Activated CD4-positive, alpha-beta T cell treated with anti-CD3 and anti-CD28 coated beads for 4 hours (primary cell): ENCODE data around the gene SKA3.
"Not testable (repeated sequence)": the region's sequence is repeated elsewhere in the genome, so short reads cannot be mapped to it uniquely, and the experiment has no call there.

ENCODE experiments used
- DNase-seq, 2 donors: peaks; one replicate each; pipeline ENCODE4 v3.0.0-alpha.2; 2020

The SKA3 gene

DNA sequence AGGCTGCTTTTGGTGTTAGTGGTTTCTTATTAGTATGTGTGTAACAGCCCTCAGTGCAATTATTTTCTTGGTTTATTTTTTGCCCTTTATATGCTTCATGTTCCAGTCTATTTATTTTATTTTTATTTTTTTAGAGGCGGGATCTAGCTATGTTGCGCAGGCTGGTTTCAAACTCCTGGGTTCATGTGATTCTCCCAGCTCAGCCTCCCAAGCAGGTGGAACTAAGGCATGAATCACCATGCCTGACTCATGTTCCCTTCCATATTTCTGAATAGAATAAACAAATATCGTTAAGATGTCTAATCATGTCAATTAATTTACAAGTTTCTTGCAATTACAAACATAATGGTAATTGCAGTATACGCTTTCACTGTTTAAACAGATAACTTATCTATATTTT is 11.7 kb downstream of the SKA3 start:
- DNase-seq: no peak

DNA sequence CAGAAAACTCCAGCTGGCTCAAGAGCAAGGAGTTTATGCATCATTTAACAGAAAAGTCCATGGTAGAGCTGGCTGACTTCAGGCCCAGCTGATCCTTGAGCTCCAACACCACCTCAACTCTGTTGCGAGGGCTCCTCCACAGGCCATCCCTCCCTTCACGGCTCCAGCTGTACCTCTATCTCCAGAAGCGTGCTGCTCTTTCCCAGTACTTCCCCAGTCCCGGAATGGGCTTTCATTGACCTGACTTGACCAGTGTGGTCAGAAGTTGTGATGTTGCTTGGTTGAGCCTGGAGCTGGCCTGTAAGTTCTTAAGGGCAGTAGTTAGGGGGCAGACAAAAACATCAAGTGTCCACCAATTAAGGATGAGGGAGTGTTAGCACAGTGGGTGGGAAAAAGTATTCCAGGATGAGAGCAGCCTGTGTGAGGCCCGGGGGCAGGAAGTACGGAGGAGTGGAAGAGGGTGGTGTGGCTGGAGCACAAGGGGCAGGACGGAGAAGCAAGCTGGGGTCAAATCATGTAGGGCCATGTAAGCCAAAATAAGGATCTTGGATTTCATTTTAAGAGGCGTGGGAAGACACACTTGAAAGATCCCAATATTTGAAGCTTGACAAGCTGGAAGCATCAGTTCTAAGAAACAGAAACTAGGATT is 24.0 kb downstream of the SKA3 start:
- DNase-seq: no peak

DNA sequence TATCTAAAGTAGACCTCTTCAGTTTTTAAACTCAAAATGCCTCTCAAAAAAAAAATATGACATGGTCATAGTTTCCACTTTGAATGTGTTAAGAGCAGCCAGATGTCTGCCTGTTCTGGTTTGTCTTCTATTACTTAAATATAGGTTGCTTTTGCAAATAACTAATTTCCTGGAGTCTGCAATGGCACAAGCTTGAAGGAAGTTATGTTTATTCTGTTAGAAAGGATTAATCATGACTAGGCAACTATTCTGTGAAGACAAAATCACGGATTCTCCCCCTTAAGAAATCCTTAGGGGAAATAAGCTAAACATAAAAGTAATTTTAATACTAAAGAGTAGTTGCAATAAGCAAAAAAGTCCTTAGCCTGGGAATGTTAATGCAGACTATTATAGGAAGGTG is 26.3 kb downstream of the SKA3 start:
- no peak for DNase-seq

GRCh38 chr13:21149568-21149967 is 26.8 kb downstream of the SKA3 start:
- no peak for DNase-seq

DNA sequence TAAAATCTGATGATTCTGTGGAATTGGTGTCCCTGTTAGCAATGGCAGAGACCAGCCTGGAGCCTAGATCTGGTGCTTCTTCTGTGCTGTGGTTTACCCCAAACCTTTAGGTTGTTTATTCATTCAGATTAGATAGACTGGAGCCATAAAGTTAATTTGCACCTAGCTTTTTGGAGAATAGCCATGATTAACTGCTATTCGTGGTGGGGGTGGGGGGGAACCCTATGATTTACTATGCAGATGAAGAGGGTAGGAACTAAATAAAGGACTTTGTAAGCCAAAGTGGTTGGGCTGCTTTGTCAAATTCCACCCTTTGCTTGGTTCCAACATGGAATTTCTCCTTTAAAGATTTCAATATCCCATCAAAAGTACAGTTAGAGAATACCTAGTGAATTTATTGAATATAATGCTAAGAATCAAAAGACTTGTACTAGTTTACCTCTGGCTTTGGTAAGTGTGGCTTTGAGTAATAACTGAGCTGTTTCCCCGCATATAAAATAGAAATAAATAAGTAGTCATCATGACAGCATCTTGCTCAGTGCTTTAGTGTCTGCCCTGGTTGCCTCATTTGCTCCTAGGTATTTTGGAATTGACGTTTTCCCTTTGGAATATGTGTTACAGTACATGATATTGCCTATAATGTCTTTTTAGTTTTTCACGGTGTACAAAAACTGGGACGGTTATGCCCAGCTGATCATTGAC is 27.6 kb downstream of the SKA3 start:
- no peak for DNase-seq

DNA sequence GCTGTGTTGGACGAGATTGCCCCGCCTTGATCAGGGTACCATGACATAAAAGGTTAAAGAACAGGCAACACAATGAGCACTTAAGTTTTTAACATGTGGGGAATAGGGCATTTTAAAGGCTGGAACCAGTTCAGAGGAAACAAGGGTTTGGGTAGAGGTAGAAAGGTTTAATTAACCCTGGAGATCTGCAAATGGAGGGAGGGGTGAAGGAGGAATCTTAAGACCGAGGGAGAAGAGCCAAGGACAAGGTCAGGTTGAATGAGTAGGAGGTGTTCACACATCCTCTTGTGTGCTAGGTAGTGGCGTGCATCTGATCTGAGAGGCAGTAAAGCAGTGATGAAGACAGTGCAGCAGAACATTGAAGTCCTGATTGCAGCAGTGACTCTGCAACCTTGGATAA is 28.5 kb downstream of the SKA3 start:
- no peak for DNase-seq

DNA sequence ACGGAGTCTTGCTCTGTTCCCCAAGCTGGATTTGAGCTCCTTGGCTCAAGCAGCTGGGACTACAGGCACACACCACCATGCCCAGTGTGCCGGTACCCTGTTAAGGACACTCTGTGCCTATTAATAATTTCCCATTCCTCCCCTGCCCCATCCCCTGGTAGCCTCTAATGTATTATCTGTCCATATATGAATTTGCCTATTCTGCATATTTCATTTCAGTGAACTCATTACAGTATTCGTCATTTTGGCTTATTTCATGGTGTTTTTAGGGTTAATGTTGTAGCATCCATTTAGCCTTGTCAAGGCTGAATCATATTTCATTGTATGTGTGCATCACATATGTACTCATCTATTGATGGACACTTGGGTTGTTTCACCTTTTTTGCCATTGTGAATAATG is 33.6 kb downstream of the SKA3 start:
- DNase-seq: no peak

DNA sequence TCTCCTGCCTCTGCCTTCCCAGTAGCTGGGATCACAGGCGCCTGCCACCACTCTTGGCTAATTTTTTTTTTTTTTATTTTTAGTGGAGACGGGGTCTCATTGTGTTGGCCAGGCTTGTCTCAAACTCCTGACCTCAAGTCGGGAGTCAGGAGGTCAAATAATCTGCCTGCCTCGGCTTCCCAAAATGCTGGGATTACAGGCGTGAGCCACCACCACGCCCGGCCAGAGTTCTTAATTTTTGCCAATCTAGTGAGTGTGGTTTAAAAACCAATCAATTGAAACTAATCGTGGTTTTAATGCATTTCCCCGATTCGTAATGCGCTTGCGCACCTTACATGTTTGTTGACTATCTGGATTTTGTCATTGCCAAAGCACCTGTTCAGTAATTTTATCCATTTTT is 37.0 kb downstream of the SKA3 start:
- DNase-seq: no peak

GRCh38 chr13:21138561-21138960 is 37.8 kb downstream of the SKA3 start:
- DNase-seq: no peak

DNA sequence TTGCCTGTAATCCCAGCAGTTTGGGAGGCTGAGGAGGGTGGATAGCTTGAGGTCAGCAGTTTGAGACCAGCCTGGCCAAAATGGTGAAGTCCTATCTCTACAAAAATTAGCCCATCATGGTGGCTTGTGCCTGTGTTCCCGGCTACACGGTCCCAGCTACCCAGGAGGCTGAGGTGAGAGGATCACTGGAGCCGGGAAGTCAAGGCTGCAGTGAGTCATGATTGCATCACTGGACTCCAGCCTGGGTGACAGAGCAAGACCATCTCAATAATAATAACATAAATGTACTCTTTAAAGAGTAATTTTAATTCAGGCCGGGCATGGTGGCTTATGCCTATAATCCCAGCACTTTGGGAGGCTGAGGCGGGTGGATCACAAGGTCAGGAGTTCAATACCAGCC is 38.7 kb downstream of the SKA3 start:
- no peak for DNase-seq

DNA sequence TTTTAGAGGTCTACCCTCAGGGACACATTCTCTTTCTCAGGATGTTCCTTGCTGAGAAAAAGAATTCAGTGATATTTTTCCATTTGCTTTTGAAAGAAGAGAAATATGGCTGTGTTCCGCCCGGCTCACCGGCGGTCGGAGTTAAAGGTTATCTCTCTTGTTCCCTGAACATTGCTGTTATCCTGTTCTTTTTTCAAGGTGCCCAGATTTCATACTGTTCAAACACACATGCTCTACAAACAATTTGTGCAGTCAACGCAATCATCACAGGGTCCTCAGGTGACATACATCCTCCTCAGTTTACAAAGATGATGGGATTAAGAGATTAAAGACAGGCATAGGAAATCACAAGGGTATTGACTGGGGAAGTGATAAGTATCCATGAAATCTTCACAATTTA is 40.5 kb downstream of the SKA3 start:
- DNase-seq: not testable (repeated sequence)

DNA sequence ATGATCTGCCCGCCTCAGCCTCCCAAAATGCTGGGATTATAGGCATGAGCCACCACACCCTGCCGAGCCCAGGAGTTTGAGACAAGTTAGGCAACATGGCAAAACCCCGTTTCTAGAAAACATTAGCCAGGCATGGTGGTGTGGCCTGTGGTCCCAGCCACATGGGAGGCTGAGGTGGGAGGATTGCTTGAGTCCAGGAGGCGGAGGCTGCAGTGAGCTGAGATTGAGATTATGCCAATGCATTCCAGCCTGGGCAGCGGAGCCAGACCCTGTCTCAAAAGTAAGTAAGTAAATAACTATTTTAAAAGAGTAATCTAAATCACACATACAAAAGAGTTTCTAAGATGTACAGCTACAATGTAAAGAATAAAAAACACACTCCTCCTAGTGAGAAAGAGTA is 41.9 kb downstream of the SKA3 start:
- DNase-seq: no peak

GRCh38 chr13:21133077-21133476 is 43.3 kb downstream of the SKA3 start:
- DNase-seq: no peak

GRCh38 chr13:21130116-21130515 is 46.2 kb downstream of the SKA3 start:
- DNase-seq: no peak

DNA sequence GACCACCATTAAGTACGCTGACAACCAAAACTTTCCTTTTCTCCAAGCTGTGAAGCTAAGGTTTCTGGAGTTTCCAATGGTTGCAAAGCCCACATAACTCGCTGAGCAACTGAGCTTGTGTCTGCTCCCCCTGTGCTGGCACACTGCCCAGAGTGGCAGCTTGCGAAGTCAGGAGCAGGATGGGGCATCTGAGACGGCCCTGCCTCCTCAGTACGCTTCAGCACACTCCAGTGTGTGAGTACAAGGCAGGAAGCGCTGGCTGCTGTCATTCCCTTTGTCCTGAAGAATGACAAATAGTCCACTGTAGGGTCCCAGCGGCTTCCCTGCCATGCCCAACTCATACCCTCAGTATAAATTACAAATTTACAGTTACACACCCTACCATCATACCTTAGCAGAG is 51.5 kb downstream of the SKA3 start:
- no peak for DNase-seq

- DNase-seq: no peak
Observed at GRCh38 chr13:21123956-21124355, 52.4 kb downstream of the SKA3 start.

DNA sequence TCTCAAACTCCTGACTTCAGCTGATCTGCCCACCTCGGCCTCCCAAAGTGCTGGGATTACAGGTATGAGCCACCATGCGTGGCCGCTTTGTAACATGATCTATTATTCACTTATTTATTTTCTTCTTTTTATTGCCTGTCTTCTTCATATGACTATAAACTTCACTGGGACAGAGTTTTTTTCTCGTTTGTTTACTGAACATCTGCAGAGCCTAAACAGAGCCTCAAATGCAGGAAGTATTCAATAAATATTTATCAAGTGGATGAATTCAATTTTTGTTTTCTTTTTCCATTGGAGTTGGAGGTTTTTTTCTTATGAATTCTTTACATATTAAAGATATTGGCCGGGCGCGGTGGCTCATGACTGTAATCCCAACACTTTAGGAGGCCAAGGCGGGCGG is 54.7 kb downstream of the SKA3 start:
- DNase-seq: no peak

DNA sequence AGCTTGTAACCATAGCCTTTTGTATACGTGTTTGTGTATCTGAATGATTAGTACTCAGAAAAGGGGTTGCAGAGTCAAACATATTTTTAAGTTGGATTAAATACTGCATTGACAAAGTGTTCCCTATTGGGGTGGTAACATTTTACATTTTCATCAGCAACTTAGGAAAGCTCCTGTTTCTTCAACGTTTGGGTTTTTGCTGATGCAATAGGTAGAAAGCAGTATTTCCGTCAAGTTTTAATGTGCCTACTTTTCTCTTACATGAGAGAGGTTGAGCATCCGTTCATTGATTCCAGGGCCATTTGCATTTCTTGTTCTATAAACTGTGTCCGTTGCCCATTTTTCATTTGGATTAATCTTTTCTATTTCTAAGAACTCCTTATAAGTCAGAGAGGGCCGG is 56.2 kb downstream of the SKA3 start:
- DNase-seq: no peak

- no peak for DNase-seq
Observed at GRCh38 chr13:21119526-21119925, 56.8 kb downstream of the SKA3 start.

- no peak for DNase-seq
Observed at GRCh38 chr13:21118180-21118579, 58.2 kb downstream of the SKA3 start.

DNA sequence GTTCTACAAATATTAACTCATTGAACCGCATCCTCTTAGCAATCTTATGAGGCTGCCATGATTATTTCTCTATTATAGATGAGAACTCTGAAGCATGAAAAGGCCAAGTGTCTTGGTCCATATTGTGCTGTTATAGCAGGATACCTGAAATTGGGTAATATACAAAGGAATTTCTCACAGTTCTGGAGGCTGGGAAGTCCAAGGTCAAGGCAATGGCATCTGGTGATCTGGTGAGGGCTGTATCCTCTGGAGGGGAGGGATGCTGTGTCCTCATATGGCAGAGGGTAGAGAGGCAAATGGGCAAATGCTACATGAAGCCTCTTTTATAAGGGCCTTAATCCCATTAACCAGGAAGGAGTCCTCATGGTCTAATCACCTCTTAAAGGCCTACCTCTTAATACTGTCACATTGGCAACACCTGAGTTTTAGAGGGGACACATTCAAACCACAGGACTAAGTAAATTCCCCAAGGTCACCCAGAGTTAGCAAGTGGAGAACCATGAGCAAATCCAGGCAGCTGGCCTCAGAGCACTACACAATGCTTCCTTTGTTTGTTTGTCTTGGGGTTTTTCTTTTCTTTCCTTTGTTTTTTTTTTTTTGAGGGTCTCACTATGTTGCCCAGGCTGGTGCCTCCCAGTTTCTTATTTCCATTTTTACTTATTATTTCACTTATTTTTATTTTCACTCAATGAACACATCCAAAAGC is 59.1 kb downstream of the SKA3 start:
- DNase-seq: no peak

DNA sequence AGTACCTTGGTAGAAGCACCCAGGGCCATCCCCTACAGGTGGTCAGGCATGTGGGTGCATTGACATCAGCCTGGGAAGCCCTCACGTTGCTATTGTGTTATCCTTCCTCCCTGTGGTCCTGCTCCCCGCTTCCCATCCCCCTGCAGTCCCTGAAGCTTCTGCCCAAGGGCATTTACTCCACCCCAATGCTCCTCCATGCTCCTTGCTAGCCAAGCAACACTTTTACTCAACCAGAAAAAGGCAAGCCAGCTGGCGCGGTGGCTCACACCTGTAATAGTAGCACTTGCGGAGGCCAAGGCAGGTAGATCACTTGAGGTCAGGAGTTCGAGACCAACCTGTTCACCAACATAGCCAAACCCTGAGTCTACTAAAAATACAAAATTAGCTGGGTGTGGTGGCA is 60.2 kb downstream of the SKA3 start:
- DNase-seq: no peak

GRCh38 chr13:21115231-21115630 is 61.1 kb downstream of the SKA3 start:
- DNase-seq: no peak

DNA sequence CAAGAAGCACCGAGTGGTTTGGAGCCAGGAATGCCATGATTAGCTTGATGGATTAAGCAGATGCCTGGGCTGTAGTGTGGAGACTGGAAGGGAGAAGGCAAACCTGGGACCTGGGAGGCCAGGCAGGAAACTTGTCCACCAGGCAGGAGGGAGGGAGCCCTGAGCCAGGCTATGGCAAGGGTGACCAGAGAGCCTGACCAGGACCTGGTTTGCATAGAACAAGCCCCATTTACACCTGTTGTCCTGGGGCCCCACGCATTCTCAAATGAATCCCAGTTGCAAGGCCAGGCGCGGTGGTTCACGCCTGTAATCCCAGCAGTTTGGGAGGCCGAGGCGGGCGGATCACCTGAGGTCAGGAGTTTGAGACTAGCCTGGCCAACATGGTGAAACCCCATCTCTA is 64.8 kb downstream of the SKA3 start:
- no peak for DNase-seq
